ENCODE results near the gene VHLL.

The VHLL gene

GRCh38 chr1:156253634-156254033 lies 45.5 kb downstream of the VHLL start:
- no peak for DNase-seq (ENCODE audit: low spot score)

GRCh38 chr1:156251527-156251926 lies 47.6 kb downstream of the VHLL start:
- no peak for DNase-seq (ENCODE audit: low spot score)

GRCh38 chr1:156249593-156249992 lies 49.5 kb downstream of the VHLL start:
- no peak for DNase-seq (ENCODE audit: low spot score)
